Smooth muscle cell of the pulmonary artery (primary cell): ENCODE results near the gene CNTNAP2. TPM values are rescaled to one million over a fixed set of nuclear protein-coding genes. Genes with fewer than 3 reads are reported as not detected.

ENCODE experiments used
- total RNA-seq: library from RNA; depleted of rRNA; stranded (reverse); fragments of >200 nt; gene quantifications from 2 replicates; pipeline ENCODE4 v1.2.3, GENCODE V29; 2014

The CNTNAP2 gene
- under 0.01 TPM in 1 of 2 replicates, not detected in the other for total RNA-seq

DNA sequence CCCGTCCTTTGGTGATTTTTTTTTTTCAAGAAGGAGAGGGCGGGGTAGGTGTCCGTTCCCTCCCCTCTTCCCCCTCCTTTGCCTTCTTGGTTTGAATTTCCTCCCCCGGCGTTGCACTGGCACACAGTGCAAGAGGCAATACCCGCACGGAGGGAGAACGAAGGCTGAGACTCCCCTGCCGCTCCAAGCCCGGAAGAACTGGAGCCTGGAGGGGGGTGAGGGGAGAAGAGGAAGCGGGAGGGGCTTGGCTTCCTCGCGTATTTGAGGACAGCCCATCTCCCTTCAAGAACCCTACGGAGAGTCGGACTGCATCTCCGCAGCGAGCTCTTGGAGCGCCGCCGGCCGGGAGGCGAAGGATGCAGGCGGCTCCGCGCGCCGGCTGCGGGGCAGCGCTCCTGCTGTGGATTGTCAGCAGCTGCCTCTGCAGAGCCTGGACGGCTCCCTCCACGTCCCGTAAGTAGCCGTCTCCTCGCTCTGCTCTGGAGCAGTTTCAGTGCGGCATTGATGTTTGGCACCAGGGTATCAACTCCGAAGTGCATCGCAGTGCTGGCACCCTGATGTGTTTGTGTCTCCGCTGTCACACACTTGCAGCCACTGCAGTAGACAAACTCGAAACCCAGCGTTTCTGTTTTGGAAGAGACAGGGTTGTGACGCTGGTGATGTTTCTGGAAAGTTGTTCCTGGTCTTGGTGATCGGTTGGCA is at the start of gene CNTNAP2:
CNTNAP2 (plus strand) TSS at position 281 of the 702 bp plus-strand sequence; CDS start at position 357, 76 bp downstream.

